C1 segment of cervical spinal cord (tissue), 14 donors: ENCODE results near the gene MMD.
A peak's percentile ranks its signal among the peaks of the same experiment; 100 is the strongest.
"Not testable (repeated sequence)": the region's sequence is repeated elsewhere in the genome, so short reads cannot be mapped to it uniquely, and the experiment has no call there.

Experiments used
- DNase-seq, 14 donors: peaks; one replicate each; lab custom pipeline; 2025; lab: John Stamatoyannopoulos, UW

Gene MMD

GRCh38 chr17:55444471-55445441, 23.1 kb upstream of the MMD start:
- DNase-seq, result no peak

- no peak for DNase-seq
These were observed 22.3 kb upstream of the MMD start for GRCh38 chr17:55443904-55444303.

- DNase-seq, result no peak
These were observed 21.5 kb upstream of the MMD start for GRCh38 chr17:55442953-55443683.

GRCh38 chr17:55442462-55442861, 20.8 kb upstream of the MMD start:
- DNase-seq, result no peak

- no peak for DNase-seq
These were observed 19.9 kb upstream of the MMD start for GRCh38 chr17:55441544-55441943.

GRCh38 chr17:55440391-55440790, 18.8 kb upstream of the MMD start:
- DNase-seq, result no peak

- DNase-seq, result peak in 2 of 14 donors; percentile 10 to 12
These were observed 15.5 kb upstream of the MMD start for GRCh38 chr17:55437159-55437605.

- DNase-seq, result no peak
These were observed 14.9 kb upstream of the MMD start for GRCh38 chr17:55436224-55437158.

- DNase-seq, result no peak
These were observed 13.8 kb upstream of the MMD start for GRCh38 chr17:55435408-55435807.

- no peak for DNase-seq
These were observed 13.1 kb upstream of the MMD start for GRCh38 chr17:55434721-55435120.

- no peak for DNase-seq
These were observed 12.2 kb upstream of the MMD start for GRCh38 chr17:55433629-55434422.

GRCh38 chr17:55433029-55433628, 11.5 kb upstream of the MMD start:
- no peak for DNase-seq

- no peak for DNase-seq
These were observed 10.9 kb upstream of the MMD start for GRCh38 chr17:55432358-55433028.

- not testable (repeated sequence) for DNase-seq
These were observed 10.3 kb upstream of the MMD start for GRCh38 chr17:55431914-55432313.

- DNase-seq, result no peak
These were observed 9.1 kb upstream of the MMD start for GRCh38 chr17:55430541-55431288.

- DNase-seq, result no peak
These were observed 5.9 kb upstream of the MMD start for GRCh38 chr17:55427587-55427882.

- no peak for DNase-seq
These were observed 5.4 kb upstream of the MMD start for GRCh38 chr17:55426851-55427586.

- no peak for DNase-seq
These were observed 3.4 kb upstream of the MMD start for GRCh38 chr17:55424893-55425540.
